Measurements from ENCODE around the gene METTL25.

Gene METTL25

DNA sequence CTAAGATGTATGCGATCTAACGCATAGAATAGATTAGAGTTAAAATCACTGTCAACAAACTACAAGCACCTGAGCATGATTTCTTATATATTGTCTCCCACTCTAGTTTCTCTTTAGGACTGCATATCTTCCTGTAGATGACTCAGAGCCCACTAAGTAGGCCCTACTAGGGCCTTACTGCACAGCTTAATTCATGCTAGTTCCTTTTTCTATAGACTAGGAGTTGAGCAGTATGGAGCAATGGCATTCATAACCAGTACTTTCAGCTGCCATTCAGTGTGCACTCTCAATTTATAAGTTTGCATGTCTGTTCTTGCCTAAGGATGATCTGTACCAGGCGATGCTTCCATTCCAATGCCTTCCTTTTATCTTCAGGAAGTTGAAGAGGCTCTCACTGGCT lies 103.5 kb downstream of the METTL25 start:
- H3K36me3 ChIP-seq (ENCODE audit: control insufficient read depth, insufficient read depth, low read length), result no peaks in the 10 kb centered on the region
- H3K9me3 ChIP-seq (ENCODE audit: control insufficient read depth, insufficient read depth, low read length), result no peaks in the 10 kb centered on the region
- no peak for DNase-seq (ENCODE audit: low read depth, low spot score)
- no peak overlapping the region for H3K27ac ChIP-seq (ENCODE audit: low read length)
- H3K27me3 ChIP-seq (ENCODE audit: control insufficient read depth, insufficient read depth, low read length), result no peaks in the 10 kb centered on the region
- H3K4me1 ChIP-seq (ENCODE audit: control insufficient read depth, insufficient read depth, low read length), result no peaks in the 10 kb centered on the region
- H3K4me3 ChIP-seq (ENCODE audit: low read length), result no peak overlapping the region
- WGBS (ENCODE audit: insufficient coverage, insufficient read length), result no CpG with 5 or more reads among the region's 3 CpGs

DNA sequence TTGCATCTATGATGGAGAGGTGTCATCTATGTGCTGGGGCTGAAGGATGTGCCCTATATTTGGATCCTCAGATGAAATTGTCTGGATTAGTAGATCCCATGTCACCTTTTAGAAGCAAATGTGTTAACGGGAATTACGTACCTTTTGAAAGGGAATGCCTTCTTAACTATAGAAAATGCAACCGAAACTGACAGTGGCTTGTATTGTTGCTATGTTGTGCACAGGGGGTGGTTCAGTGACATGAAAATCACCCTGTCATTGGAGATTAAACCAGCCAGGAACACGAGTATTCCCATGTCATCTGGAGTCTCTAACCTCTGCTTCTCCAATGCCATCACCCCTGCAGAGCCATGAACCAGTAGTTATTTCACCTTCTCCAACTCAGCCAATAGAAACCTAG lies 110.2 kb downstream of the METTL25 start:
- WGBS (ENCODE audit: insufficient coverage, insufficient read length), result no CpG with 5 or more reads among the region's 4 CpGs
- 0 out of 2 replicates have a peak, but pooled peaks cover 1% of the 10 kb centered on the region for H3K4me1 ChIP-seq (ENCODE audit: control insufficient read depth, insufficient read depth, low read length)

DNA sequence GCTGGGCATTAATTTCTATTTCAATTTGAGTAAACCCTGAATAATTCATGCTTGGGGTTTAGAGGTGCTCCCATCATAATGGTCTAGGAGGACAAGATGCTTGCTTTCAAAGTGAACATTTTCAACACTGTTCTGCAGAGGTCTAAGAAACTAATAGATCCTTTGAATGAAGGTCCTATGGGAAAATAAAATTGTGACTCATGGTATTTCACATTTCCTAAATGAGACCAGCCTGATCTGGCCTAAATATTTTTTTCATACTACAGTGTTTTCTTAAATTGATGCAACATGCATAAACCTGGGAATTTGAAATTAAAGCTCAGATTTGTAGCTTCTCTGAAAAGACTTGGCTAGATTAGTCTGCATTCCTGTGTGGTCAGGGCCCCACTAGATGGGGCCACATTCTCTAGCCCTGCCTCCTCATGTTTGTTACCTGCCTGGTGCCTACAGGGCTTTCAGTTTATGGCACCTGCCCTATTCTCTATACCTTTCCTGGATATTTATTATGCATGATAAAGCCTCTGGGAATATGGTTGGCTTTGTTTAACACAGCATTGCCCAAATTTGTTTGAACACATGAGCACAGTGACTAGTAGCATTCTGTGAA lies 112.7 kb downstream of the METTL25 start:
- Histone ChIP-seq H3K4me1 (ENCODE audit: control insufficient read depth, insufficient read depth, low read length) (0 out of 2 replicates have a peak, but pooled peaks cover 2% of the 10 kb centered on the region), H3K27me3 (ENCODE audit: control insufficient read depth, insufficient read depth, low read length) (no peaks in the 10 kb centered on the region; the same call in 1 of the 2 replicates), H3K36me3 (ENCODE audit: control insufficient read depth, insufficient read depth, low read length) (no peaks in the 10 kb centered on the region), H3K27ac (ENCODE audit: low read length) (no peak overlapping the region), H3K4me3 (ENCODE audit: low read length) (no peak overlapping the region), H3K9me3 (ENCODE audit: control insufficient read depth, insufficient read depth, low read length) (no peaks in the 10 kb centered on the region)
- no peak for DNase-seq (ENCODE audit: low read depth, low spot score)

More for the DNA sequence above, 110.2 kb downstream of the METTL25 start:
- H3K27me3 ChIP-seq (ENCODE audit: control insufficient read depth, insufficient read depth, low read length), result no peaks in the 10 kb centered on the region; the same call in 1 of the 2 replicates
- H3K36me3 ChIP-seq (ENCODE audit: control insufficient read depth, insufficient read depth, low read length), result no peaks in the 10 kb centered on the region
- H3K9me3 ChIP-seq (ENCODE audit: control insufficient read depth, insufficient read depth, low read length), result no peaks in the 10 kb centered on the region
- no peak for DNase-seq (ENCODE audit: low read depth, low spot score)
- no peak overlapping the region for H3K27ac ChIP-seq (ENCODE audit: low read length)
- no peak overlapping the region for H3K4me3 ChIP-seq (ENCODE audit: low read length)

DNA sequence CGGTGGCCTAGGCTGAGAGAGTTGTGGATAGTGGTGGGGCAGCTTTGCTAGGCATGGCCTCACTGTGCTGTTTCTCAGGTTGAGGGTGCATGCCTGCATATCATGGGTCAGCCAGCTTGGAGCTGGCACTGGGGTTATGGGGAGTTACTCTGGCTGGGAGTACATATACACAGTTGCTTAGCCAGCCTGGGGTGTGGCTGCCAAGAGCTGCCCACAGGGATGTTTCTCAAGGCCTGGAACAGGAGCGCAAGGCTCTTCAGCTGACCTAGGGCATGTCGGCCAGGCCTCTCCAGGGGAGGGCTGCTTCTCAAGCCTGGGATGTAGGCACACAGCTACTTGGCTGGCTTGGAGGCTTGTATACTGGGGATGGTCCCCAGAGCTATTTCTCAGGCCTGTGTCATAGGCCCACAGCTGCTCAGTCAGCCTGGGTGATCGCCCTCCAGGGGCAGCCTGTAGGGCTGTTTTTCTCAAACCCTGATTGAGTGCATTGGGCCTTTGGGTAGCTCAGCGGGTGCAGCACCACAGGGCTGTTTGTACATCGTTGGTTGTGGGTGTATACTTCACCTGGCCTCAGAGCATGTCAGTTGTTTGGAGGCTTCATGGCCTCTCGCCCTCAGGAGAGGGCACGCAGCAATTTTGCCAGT lies 114.9 kb downstream of the METTL25 start:
- H3K9me3 ChIP-seq (ENCODE audit: control insufficient read depth, insufficient read depth, low read length), result no peaks in the 10 kb centered on the region
- DNase-seq (ENCODE audit: low read depth, low spot score), result no peak
- H3K27me3 ChIP-seq (ENCODE audit: control insufficient read depth, insufficient read depth, low read length), result no peaks in the 10 kb centered on the region; the same call in 1 of the 2 replicates
- H3K4me1 ChIP-seq (ENCODE audit: control insufficient read depth, insufficient read depth, low read length), result 0 out of 2 replicates have a peak, but pooled peaks cover 2% of the 10 kb centered on the region
- no peak overlapping the region for H3K4me3 ChIP-seq (ENCODE audit: low read length)
- H3K27ac ChIP-seq (ENCODE audit: low read length), result no peak overlapping the region
- no CpG with 5 or more reads among the region's 8 CpGs for WGBS (ENCODE audit: insufficient coverage, insufficient read length)
- H3K36me3 ChIP-seq (ENCODE audit: control insufficient read depth, insufficient read depth, low read length), result no peaks in the 10 kb centered on the region

DNA sequence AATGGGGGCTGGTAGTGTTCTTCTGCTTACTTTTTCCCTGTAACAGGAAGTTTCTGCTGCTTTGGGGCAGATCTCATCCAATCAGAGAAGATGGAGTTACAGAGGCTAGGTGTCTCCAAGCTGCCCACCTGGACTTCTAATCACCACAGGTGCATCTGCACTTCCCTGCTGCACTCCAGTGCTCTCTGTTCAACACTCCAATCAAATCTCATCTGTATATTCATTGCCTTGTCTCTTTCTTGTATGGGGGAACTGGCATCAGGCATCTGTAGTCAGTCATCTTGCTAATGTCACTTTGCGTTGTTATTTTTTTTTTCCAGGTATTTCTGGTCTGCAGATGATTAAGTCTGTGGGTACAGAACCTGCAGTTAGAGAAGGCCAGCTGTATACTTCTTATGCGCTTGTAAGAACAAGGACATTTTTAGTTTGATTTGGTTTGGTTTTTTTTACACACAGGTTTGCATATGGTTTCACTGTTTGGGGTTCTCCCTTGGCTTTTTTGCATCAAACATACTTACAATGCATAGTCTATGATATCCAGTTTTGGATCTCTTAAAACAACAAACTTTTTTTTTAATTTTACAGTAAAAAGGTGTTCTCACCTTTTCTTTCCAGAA lies 116.0 kb downstream of the METTL25 start:
- DNase-seq (ENCODE audit: low read depth, low spot score), result no peak
- no peaks in the 10 kb centered on the region for H3K9me3 ChIP-seq (ENCODE audit: control insufficient read depth, insufficient read depth, low read length)
- H3K4me1 ChIP-seq (ENCODE audit: control insufficient read depth, insufficient read depth, low read length), result 0 out of 2 replicates have a peak, but pooled peaks cover 2% of the 10 kb centered on the region
- H3K36me3 ChIP-seq (ENCODE audit: control insufficient read depth, insufficient read depth, low read length), result no peaks in the 10 kb centered on the region
- H3K4me3 ChIP-seq (ENCODE audit: low read length), result no peak overlapping the region
- H3K27me3 ChIP-seq (ENCODE audit: control insufficient read depth, insufficient read depth, low read length), result no peaks in the 10 kb centered on the region; the same call in 1 of the 2 replicates
- no peak overlapping the region for H3K27ac ChIP-seq (ENCODE audit: low read length)
- WGBS (ENCODE audit: insufficient coverage, insufficient read length), result no CpG with 5 or more reads among the region's 2 CpGs

DNA sequence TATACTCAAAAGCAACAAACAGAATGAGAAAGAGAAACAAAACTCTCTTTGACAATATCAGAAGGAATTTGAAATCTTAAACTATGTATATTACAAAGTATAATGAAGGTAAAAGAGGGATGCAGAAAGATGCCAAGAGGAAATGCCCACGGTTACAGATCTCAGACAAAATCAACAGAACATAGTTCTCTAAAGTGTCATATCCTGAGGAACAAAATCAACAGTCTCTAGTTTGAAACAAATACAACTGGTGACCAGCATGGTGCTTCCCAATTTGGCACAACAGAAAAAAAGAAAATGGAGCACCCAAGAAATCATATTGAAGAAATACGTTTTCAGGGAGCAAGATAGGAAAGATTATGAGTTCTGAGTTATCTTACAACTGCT lies 116.5 kb downstream of the METTL25 start:
- Histone ChIP-seq H3K27ac (ENCODE audit: low read length) (no peak overlapping the region), H3K36me3 (ENCODE audit: control insufficient read depth, insufficient read depth, low read length) (no peaks in the 10 kb centered on the region), H3K4me3 (ENCODE audit: low read length) (no peak overlapping the region), H3K27me3 (ENCODE audit: control insufficient read depth, insufficient read depth, low read length) (no peaks in the 10 kb centered on the region; the same call in 1 of the 2 replicates), H3K9me3 (ENCODE audit: control insufficient read depth, insufficient read depth, low read length) (no peaks in the 10 kb centered on the region), H3K4me1 (ENCODE audit: control insufficient read depth, insufficient read depth, low read length) (0 out of 2 replicates have a peak, but pooled peaks cover 2% of the 10 kb centered on the region)
- no peak for DNase-seq (ENCODE audit: low read depth, low spot score)
- no CpG with 5 or more reads among the region's 2 CpGs for WGBS (ENCODE audit: insufficient coverage, insufficient read length)

DNA sequence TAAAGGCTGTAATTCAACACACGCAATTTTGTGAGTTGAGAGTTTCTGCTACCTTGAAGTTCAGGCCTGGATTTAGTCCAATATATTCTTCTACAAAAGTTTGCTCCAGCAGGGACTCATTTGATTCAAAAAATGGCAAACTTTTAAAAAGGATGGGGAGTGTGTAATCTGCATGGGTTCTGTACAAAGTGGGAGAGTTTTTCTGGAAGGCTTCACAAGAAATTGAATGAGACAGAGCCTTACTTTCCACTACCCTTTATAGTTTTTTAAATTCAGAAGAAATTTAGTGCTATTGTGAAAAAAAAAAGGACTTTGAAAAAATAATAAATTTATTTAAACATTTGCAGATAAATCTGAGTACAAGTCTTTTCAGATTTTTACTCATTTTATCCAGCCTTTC lies 116.9 kb downstream of the METTL25 start:
- DNase-seq (ENCODE audit: low read depth, low spot score), result no peak
- Histone ChIP-seq H3K36me3 (ENCODE audit: control insufficient read depth, insufficient read depth, low read length) (no peaks in the 10 kb centered on the region), H3K9me3 (ENCODE audit: control insufficient read depth, insufficient read depth, low read length) (no peaks in the 10 kb centered on the region), H3K4me1 (ENCODE audit: control insufficient read depth, insufficient read depth, low read length) (0 out of 2 replicates have a peak, but pooled peaks cover 2% of the 10 kb centered on the region), H3K27ac (ENCODE audit: low read length) (no peak overlapping the region), H3K4me3 (ENCODE audit: low read length) (no peak overlapping the region), H3K27me3 (ENCODE audit: control insufficient read depth, insufficient read depth, low read length) (no peaks in the 10 kb centered on the region; the same call in 1 of the 2 replicates)
- no CpG with 5 or more reads among the region's 1 CpG for WGBS (ENCODE audit: insufficient coverage, insufficient read length)

DNA sequence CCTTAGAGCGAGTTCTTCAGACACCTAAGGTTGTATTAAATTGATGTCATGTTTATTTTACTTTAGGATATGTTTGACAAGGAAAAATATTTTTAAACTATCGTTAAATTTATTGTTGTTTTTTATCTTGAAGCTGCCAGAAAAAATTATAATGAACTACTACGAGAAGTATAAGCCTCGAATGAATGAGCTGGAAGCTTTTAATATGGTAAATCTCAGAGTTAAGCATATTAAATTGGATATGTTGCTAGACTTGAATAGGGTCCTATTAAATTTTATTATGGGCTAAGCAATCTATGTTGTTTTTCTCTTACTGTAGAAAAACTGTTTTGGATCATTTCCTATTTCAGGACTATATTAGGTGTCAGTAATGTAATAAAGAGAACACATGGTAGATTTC lies 118.2 kb downstream of the METTL25 start:
- Histone ChIP-seq H3K4me3 (ENCODE audit: low read length) (no peak overlapping the region), H3K27me3 (ENCODE audit: control insufficient read depth, insufficient read depth, low read length) (no peaks in the 10 kb centered on the region; the same call in 1 of the 2 replicates), H3K27ac (ENCODE audit: low read length) (no peak overlapping the region), H3K36me3 (ENCODE audit: control insufficient read depth, insufficient read depth, low read length) (no peaks in the 10 kb centered on the region), H3K9me3 (ENCODE audit: control insufficient read depth, insufficient read depth, low read length) (no peaks in the 10 kb centered on the region), H3K4me1 (ENCODE audit: control insufficient read depth, insufficient read depth, low read length) (0 out of 2 replicates have a peak, but pooled peaks cover 2% of the 10 kb centered on the region)
- WGBS (ENCODE audit: insufficient coverage, insufficient read length), result 100% methylated on average over 1 of the region's 4 CpGs
- DNase-seq (ENCODE audit: low read depth, low spot score), result no peak

DNA sequence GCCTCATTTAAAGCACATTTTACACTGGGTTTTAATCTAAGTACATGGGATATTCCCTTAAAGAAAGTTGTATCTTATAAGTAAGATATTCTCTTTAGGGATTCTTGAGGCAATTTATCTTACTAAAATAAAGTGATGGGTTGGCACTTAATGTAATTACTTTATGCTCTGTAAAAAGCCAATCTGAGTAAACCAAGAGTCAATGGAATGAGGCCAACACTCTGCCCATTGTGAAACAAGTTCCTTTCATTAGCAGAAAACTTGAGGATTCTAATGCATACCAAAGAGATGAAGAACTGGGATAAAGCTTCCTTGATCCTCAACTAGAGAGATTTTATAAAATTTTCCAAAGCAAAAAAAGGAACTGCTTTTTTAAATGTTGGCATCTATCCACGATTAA lies 121.2 kb downstream of the METTL25 start:
- no peaks in the 10 kb centered on the region for H3K9me3 ChIP-seq (ENCODE audit: control insufficient read depth, insufficient read depth, low read length)
- no peaks in the 10 kb centered on the region for H3K36me3 ChIP-seq (ENCODE audit: control insufficient read depth, insufficient read depth, low read length)
- no peaks in the 10 kb centered on the region for H3K4me1 ChIP-seq (ENCODE audit: control insufficient read depth, insufficient read depth, low read length)
- no peak overlapping the region for H3K4me3 ChIP-seq (ENCODE audit: low read length)
- WGBS (ENCODE audit: insufficient coverage, insufficient read length), result no CpG with 5 or more reads among the region's 1 CpG
- H3K27ac ChIP-seq (ENCODE audit: low read length), result no peak overlapping the region
- H3K27me3 ChIP-seq (ENCODE audit: control insufficient read depth, insufficient read depth, low read length), result no peaks in the 10 kb centered on the region
- DNase-seq (ENCODE audit: low read depth, low spot score), result no peak

DNA sequence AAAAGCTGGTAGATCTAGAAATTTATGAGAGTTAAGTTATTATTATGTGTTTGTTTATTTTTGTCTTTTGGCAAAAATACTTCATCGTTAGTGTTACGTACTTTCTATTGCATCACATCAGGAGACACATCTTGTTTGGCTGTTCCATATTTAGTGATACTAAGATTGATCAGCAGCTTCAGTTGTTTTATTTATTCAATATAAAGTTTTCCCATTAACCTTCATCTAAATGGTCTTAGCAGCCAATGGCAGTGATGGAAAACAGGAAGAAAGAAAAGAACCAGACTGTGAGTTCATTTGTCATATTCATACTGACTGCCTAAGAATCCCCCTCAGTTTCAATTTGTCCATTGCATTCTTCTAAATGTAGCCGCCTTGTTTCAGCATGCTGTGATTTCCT lies 122.3 kb downstream of the METTL25 start:
- 100% methylated on average over 1 of the region's 3 CpGs for WGBS (ENCODE audit: insufficient coverage, insufficient read length)
- no peaks in the 10 kb centered on the region for H3K27me3 ChIP-seq (ENCODE audit: control insufficient read depth, insufficient read depth, low read length)
- DNase-seq (ENCODE audit: low read depth, low spot score), result no peak
- no peak overlapping the region for H3K4me3 ChIP-seq (ENCODE audit: low read length)
- no peak overlapping the region for H3K27ac ChIP-seq (ENCODE audit: low read length)
- H3K36me3 ChIP-seq (ENCODE audit: control insufficient read depth, insufficient read depth, low read length), result no peaks in the 10 kb centered on the region
- H3K9me3 ChIP-seq (ENCODE audit: control insufficient read depth, insufficient read depth, low read length), result no peaks in the 10 kb centered on the region
- H3K4me1 ChIP-seq (ENCODE audit: control insufficient read depth, insufficient read depth, low read length), result no peaks in the 10 kb centered on the region
